Trophoblast cell (in vitro differentiated cells and primary cell): ENCODE data around the gene EXTL1.

Experiments
- DNase-seq, 2 donors: peaks; one replicate each; pipeline ENCODE4 v3.0.0-alpha.2; 2016
- H2AFZ ChIP-seq: 2 replicates; pipeline ENCODE4 v1.6.1; 2013; ENCODE audit warnings: low read length, moderate library complexity, mild to moderate bottlenecking; ENCODE audit not compliant: insufficient read depth, poor library complexity
- H2AK5ac ChIP-seq: 2 replicates; pipeline ENCODE4 v1.6.1; 2013; ENCODE audit warnings: mild to moderate bottlenecking, low read length
- H2BK120ac ChIP-seq: 2 replicates; pipeline ENCODE4 v1.6.1; 2013; ENCODE audit warnings: low read length, mild to moderate bottlenecking, moderate library complexity; ENCODE audit not compliant: insufficient read depth, poor library complexity
- H2BK12ac ChIP-seq: 2 replicates; pipeline ENCODE4 v1.6.1; 2013; ENCODE audit warnings: mild to moderate bottlenecking, low read length, moderate library complexity
- H2BK5ac ChIP-seq: 2 replicates; pipeline ENCODE4 v1.6.1; 2013; ENCODE audit warnings: low read length, low read depth, moderate library complexity, mild to moderate bottlenecking; ENCODE audit not compliant: poor library complexity
- H3K14ac ChIP-seq: 2 replicates; pipeline ENCODE4 v1.6.1; 2013; ENCODE audit warnings: mild to moderate bottlenecking, low read length
- H3K18ac ChIP-seq: 2 replicates; pipeline ENCODE4 v1.6.1; 2013; ENCODE audit warnings: mild to moderate bottlenecking, low read length
- H3K23ac ChIP-seq: 2 replicates; pipeline ENCODE4 v1.6.1; 2013; ENCODE audit warnings: low read length
- H3K27ac ChIP-seq: 2 replicates; pipeline ENCODE4 v1.5.1; 2013; ENCODE audit warnings: low read depth, mild to moderate bottlenecking, inconsistent platforms, low read length, moderate library complexity
- H3K27me3 ChIP-seq: 2 replicates; pipeline ENCODE4 v1.6.1; 2013; ENCODE audit warnings: inconsistent platforms, mild to moderate bottlenecking, low read length, moderate library complexity; ENCODE audit not compliant: insufficient read depth
- H3K36me3 ChIP-seq, 2 experiments: 1 replicate in 1 of 2; 2 replicates in 1 of 2; pipeline ENCODE4 v1.6.1; 2013; ENCODE audit warnings: low read length in 2 of 2, mild to moderate bottlenecking in 2 of 2, moderate library complexity in 1 of 2; ENCODE audit not compliant: insufficient read depth in 2 of 2, control insufficient read depth in 1 of 2
- H3K4ac ChIP-seq: 2 replicates; pipeline ENCODE4 v1.6.1; 2013; ENCODE audit warnings: low read depth, mild to moderate bottlenecking, low read length, moderate library complexity
- H3K4me1 ChIP-seq, 2 experiments: 1 replicate in 1 of 2; 2 replicates in 1 of 2; pipeline ENCODE4 v1.6.1; 2013; ENCODE audit warnings: low read length in 2 of 2, mild to moderate bottlenecking in 2 of 2, moderate library complexity in 1 of 2; ENCODE audit not compliant: insufficient read depth in 2 of 2, control insufficient read depth in 1 of 2
- H3K4me2 ChIP-seq: 2 replicates; pipeline ENCODE4 v1.6.1; 2013; ENCODE audit warnings: inconsistent platforms, mild to moderate bottlenecking, low read length, moderate library complexity
- H3K4me3 ChIP-seq: 2 replicates; pipeline ENCODE4 v1.5.1; 2013; ENCODE audit warnings: mild to moderate bottlenecking, low read depth, low read length, inconsistent platforms
- H3K79me1 ChIP-seq: one replicate; pipeline ENCODE4 v1.6.1; 2013; ENCODE audit warnings: low read length
- H3K79me2 ChIP-seq: 2 replicates; pipeline ENCODE4 v1.6.1; 2013; ENCODE audit warnings: low read length, mild to moderate bottlenecking; ENCODE audit not compliant: control insufficient read depth, insufficient read depth, poor library complexity
- H3K9ac ChIP-seq: 2 replicates; pipeline ENCODE4 v1.6.1; 2013; ENCODE audit warnings: mild to moderate bottlenecking, low read length
- H3K9me3 ChIP-seq: 2 replicates; pipeline ENCODE4 v1.6.1; 2013; ENCODE audit warnings: low read depth, mild to moderate bottlenecking, control low read depth, inconsistent platforms, low read length; ENCODE audit not compliant: insufficient read depth
- H4K12ac ChIP-seq: 2 replicates; pipeline ENCODE4 v1.6.1; 2013; ENCODE audit warnings: low read depth, mild to moderate bottlenecking, low read length, moderate library complexity
- H4K8ac ChIP-seq: 2 replicates; pipeline ENCODE4 v1.6.1; 2013; ENCODE audit warnings: low read depth, mild to moderate bottlenecking, low read length, moderate library complexity
- H4K91ac ChIP-seq: one replicate; pipeline ENCODE4 v1.6.1; 2013; ENCODE audit warnings: low read depth, mild to moderate bottlenecking, low read length, moderate library complexity
- WGBS: extraction: QIAGEN DNeasy Blood & Tissue Kit; methylation state at CpG from one replicate; pipeline ENCODE4 v1.1.7; 2013; ENCODE audit warnings: missing lambda C conversion rate; ENCODE audit not compliant: insufficient read length, insufficient coverage; ENCODE audit errors: extremely low coverage; 5-methylcytosine and 5-hydroxymethylcytosine counted together

The EXTL1 gene

DNA sequence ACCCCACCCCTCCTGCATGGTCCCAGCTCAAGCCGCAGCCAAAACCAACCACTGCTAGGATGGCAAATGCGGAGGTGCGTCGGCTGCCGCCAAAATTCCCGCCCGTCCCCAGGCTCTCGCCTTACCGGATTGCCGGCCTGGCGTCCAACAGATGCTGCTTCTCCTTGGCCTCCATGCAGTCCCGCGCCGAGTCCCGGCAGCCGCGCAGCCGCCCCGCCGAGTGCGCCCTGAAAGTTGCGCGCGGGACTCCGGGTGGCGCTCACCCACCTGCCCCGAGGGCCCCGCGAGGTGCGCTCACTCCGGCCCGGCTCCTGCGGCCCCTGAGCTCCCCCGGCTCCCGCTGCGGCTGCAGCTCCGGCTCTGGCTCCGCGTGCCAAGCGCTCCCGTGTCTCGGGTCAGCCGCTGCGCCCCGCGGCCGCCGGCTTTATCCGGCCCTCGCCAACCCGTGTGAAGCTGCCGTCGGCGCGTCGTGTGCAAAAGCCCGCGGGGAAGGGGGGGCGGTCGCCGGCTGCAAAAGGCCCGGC is 24.2 kb downstream of the EXTL1 start, which contains the start of gene SLC30A2:
SLC30A2 (minus strand) TSS at position 397 of the 524 bp plus-strand sequence; CDS start at position 175, 222 bp downstream.
- H3K4me2 ChIP-seq = peak within 1 kb of the TSS; percentile 62
- no CpG with 5 or more reads among the region's 62 CpGs for whole genome bisulfite sequencing
- no peak within 1 kb of the TSS for H2BK5ac ChIP-seq
- peaks cover 24 to 27% of the 10 kb centered on the region in 2 experiments for H3K4me1 ChIP-seq
- H3K18ac ChIP-seq = peak within 1 kb of the TSS; percentile 43
- H3K27ac ChIP-seq = no peak within 1 kb of the TSS
- no peak within 1 kb of the TSS for H3K4ac ChIP-seq
- no peaks in the 10 kb centered on the region for H3K9me3 ChIP-seq
- peak within 1 kb of the TSS; percentile 32 for H4K8ac ChIP-seq
- no peak within 1 kb of the TSS for H3K23ac ChIP-seq
- peak within 1 kb of the TSS; percentile 48 for H2AK5ac ChIP-seq
- H3K79me2 ChIP-seq = no peaks in the 10 kb centered on the region
- H2BK12ac ChIP-seq = peak within 1 kb of the TSS; percentile 47
- H3K27me3 ChIP-seq = peaks cover 17% of the 10 kb centered on the region
- H2AFZ ChIP-seq = peak within 1 kb of the TSS; percentile 46
- H3K4me3 ChIP-seq = peak within 1 kb of the TSS; percentile 25
- peak within 1 kb of the TSS; percentile 37 for H3K14ac ChIP-seq
- H3K9ac ChIP-seq = no peak within 1 kb of the TSS
- H2BK120ac ChIP-seq = peak within 1 kb of the TSS; percentile 59
- no peaks in the 10 kb centered on the region for H3K36me3 ChIP-seq
- peaks cover 18% of the 10 kb centered on the region for H3K79me1 ChIP-seq
- peak within 1 kb of the TSS; percentile 22 for H4K12ac ChIP-seq
- peak within 1 kb of the TSS; percentile 26 for H4K91ac ChIP-seq
- DNase-seq = peak in 1 of 2 donors; percentile 48

DNA sequence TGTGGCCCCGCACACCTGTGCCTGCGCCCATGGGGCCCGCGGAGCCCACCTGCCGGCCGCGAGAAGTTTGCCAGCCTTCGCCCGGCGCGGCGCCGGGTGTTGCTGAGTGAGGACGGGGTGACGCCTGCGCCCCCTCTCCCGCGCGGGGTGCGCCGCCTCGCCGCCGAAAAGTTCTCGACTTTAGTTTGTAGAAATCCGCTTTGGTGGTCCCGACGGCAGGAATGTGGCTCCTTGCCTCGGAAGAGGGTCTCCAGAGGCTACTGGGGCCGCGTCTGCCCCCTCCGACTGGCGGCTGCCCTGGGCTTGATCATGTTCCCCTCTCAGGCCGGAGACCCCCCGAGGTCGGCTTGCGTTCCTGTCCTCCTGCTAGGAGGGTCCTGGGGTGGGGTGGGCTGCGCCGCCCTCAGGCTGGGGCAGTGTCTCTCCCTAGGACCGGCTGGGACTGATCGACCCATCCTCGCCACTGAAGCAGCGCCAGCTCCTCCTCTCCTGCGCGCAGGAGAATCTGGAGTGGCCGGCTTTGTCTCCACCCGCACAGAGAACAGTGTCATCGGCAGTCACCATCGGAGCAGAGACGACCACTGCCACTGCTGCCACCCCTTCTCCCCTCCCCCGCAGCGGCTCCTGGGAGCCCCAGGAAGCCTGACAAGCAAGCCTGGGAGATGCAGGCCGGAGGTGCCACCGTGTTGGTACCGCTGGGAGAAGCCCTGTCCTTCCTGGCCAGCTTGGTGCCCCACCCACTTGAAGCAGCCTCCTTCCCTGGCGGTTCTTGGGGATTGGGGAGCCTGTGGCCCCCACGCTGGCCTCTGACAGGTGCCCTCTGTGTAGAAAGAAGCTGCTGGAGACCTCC is 24.9 kb downstream of the EXTL1 start:
- Histone ChIP-seq H2AK5ac (no peak overlapping the region), H3K4me1 (peaks cover 30 to 31% of the 10 kb centered on the region in 2 experiments), H2BK12ac (no peak overlapping the region), H4K8ac (peak overlapping the region; percentile 32), H4K91ac (peak overlapping the region; percentile 1), H4K12ac (no peak overlapping the region), H3K79me2 (no peaks in the 10 kb centered on the region), H2BK5ac (no peak overlapping the region), H3K18ac (peak overlapping the region; percentile 9), H3K4ac (no peak overlapping the region), H3K9ac (no peak overlapping the region), H3K4me2 (peak overlapping the region; percentile 62), H3K27ac (no peak overlapping the region), H3K4me3 (peak overlapping the region; percentile 25), H3K27me3 (peaks cover 17% of the 10 kb centered on the region), H2BK120ac (peak overlapping the region; percentile 59), H3K9me3 (no peaks in the 10 kb centered on the region), H2AFZ (peak overlapping the region; percentile 46), H3K36me3 (no peaks in the 10 kb centered on the region), H3K23ac (no peak overlapping the region), H3K79me1 (peaks cover 18% of the 10 kb centered on the region), H3K14ac (peak overlapping the region; percentile 37)
- DNase-seq = peak in 1 of 2 donors; percentile 54
- WGBS = no CpG with 5 or more reads among the region's 57 CpGs

DNA sequence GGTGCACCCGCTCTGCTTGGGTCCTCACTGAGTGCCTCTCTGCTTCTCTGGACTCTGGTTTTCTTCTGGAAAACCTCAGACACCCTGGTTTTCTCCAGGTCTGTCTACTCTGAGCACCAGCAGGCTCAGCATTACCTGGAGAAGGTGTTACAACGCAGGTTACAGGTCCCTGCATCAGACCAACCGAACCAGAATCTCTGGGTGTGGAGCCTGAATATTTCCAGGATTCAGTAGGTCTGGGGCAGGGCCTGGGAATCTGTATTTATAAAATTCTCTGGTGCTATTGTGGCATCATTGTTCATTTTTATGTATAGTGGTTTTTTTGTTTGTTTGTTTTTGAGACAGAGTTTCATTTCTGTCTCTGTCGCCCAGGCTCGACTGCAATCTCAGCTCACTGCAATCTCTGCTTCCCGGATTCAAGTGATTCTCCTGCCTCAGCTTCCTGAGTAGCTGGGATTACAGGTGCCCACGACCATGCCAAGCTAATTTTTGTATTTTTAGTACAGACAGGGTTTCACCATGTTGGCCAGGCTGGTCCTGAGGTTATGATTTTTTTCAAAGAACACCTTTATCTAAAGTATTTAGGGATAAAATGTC is 25.8 kb downstream of the EXTL1 start:
- peak overlapping the region; percentile 1 for H4K91ac ChIP-seq
- H3K27ac ChIP-seq = no peak overlapping the region
- no CpG with 5 or more reads among the region's 7 CpGs for WGBS
- DNase-seq = no peak
- H3K4me1 ChIP-seq = peaks cover 30 to 31% of the 10 kb centered on the region in 2 experiments
- no peak overlapping the region for H2AFZ ChIP-seq
- H3K4me2 ChIP-seq = no peak overlapping the region
- H2BK5ac ChIP-seq = no peak overlapping the region
- peaks cover 18% of the 10 kb centered on the region for H3K79me1 ChIP-seq
- H3K79me2 ChIP-seq = no peaks in the 10 kb centered on the region
- H3K9me3 ChIP-seq = no peaks in the 10 kb centered on the region
- H3K9ac ChIP-seq = no peak overlapping the region
- no peak overlapping the region for H2BK120ac ChIP-seq
- peak overlapping the region; percentile 24 for H3K14ac ChIP-seq
- no peak overlapping the region for H2AK5ac ChIP-seq
- no peak overlapping the region for H3K4ac ChIP-seq
- H2BK12ac ChIP-seq = peak overlapping the region; percentile 47
- no peak overlapping the region for H4K12ac ChIP-seq
- H4K8ac ChIP-seq = no peak overlapping the region
- peaks cover 17% of the 10 kb centered on the region for H3K27me3 ChIP-seq
- no peak overlapping the region for H3K18ac ChIP-seq
- no peaks in the 10 kb centered on the region for H3K36me3 ChIP-seq
- no peak overlapping the region for H3K4me3 ChIP-seq
- H3K23ac ChIP-seq = no peak overlapping the region

DNA sequence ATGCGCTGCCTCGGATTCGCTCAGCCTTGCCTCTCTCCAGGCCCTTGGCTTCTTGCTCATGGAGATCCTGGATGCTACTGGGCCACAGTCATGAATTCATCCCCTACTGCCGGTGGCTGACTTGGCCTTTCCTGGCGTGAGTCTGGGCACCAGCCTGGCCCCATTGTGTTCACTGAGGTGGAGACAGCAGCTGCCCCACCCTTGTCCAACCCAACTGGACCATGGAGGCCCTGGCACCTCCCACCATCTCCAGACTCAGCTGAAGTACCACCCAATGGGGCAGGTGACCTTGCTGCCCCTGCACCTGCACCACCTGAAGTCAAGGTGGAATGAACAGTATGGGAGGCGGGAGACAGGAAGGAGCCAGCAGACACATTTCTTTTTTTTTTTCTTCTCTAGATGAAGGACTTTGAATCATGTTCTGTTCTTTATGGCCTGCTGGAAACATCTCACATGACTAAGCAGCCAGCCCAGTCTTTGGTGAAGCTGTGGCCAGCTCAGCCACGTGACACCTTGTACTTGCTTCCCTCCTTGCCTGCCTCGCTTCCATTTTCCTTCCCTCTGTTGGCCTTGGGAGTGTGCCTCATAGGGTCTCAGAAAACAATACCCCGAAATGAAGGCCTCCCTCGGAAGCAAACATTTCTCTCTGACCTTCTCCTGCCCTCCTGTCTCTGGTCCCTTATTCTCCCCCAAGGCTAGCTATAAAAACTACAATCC is 28.1 kb downstream of the EXTL1 start:
- peak; percentile 35 to 60 for DNase-seq
- Histone ChIP-seq H3K9me3 (no peaks in the 10 kb centered on the region), H2BK120ac (peak overlapping the region; percentile 75), H3K4me3 (no peak overlapping the region), H3K18ac (peak overlapping the region; percentile 50), H3K14ac (peak overlapping the region; percentile 67), H2BK5ac (peak overlapping the region; percentile 78), H3K23ac (no peak overlapping the region), H3K27me3 (peaks cover 17% of the 10 kb centered on the region), H3K4ac (no peak overlapping the region), H2BK12ac (peak overlapping the region; percentile 85), H3K36me3 (no peaks in the 10 kb centered on the region), H3K79me2 (no peaks in the 10 kb centered on the region), H2AFZ (peak overlapping the region; percentile 23), H2AK5ac (peak overlapping the region; percentile 53), H4K91ac (peak overlapping the region; percentile 92), H3K9ac (no peak overlapping the region), H3K27ac (peak overlapping the region; percentile 84), H3K4me1 (peaks cover 30 to 31% of the 10 kb centered on the region in 2 experiments), H3K79me1 (peaks cover 18% of the 10 kb centered on the region), H3K4me2 (peak overlapping the region; percentile 31), H4K8ac (peak overlapping the region; percentile 71), H4K12ac (no peak overlapping the region)
- no CpG with 5 or more reads among the region's 10 CpGs for WGBS
